HUES64 (cell line): Measurements from ENCODE around the gene RALGPS1.

Experiments
- H3K27ac ChIP-seq: 2 replicates; pipeline ENCODE4 v1.7.0; 2013; ENCODE audit warnings: low read depth, low read length, inconsistent platforms
- H3K27me3 ChIP-seq: 2 replicates; pipeline ENCODE4 v1.6.1; 2013; ENCODE audit warnings: mild to moderate bottlenecking, low read length; ENCODE audit not compliant: insufficient read depth
- H3K36me3 ChIP-seq: 2 replicates; pipeline ENCODE4 v1.6.1; 2013; ENCODE audit warnings: mild to moderate bottlenecking, low read length; ENCODE audit not compliant: insufficient read depth
- H3K4me1 ChIP-seq: 2 replicates; pipeline ENCODE4 v1.6.1; 2013; ENCODE audit warnings: mild to moderate bottlenecking, low read length, moderate library complexity; ENCODE audit not compliant: insufficient read depth
- H3K4me3 ChIP-seq: 2 replicates; pipeline ENCODE4 v1.5.1; 2013; ENCODE audit warnings: mild to moderate bottlenecking, low read length, moderate library complexity
- H3K9ac ChIP-seq: 2 replicates; pipeline ENCODE4 v1.6.1; 2013; ENCODE audit warnings: mild to moderate bottlenecking, low read depth, low read length
- H3K9me3 ChIP-seq: 2 replicates; pipeline ENCODE4 v1.6.1; 2013; ENCODE audit warnings: low read depth, low read length; ENCODE audit not compliant: insufficient read depth
- WGBS: fragments of 150-250, 120-280 bp; methylation state at CpG from one replicate; pipeline ENCODE4 v1.1.7; 2013; ENCODE audit warnings: missing lambda C conversion rate; 5-methylcytosine and 5-hydroxymethylcytosine counted together

RALGPS1 gene

DNA sequence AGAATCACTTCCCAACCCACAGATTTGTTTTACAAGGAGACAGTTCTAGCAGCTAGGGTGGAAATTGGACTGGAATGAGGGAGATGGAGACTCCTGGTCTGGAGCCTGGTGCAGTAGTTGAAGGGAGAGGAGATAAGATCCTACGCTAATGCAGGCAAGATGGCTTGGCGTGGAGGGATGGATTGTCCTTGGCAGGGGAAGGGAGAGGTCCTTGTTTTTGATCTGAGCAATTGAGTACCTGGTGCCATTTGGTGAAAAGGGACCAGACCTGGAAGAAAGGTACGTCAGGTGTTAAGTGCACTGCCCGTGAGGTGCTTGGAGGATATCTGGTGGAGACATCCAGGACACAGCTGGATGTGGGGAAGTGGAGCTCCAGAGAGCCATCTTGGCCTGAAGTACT is 172.2 kb downstream of the RALGPS1 start:
- no peaks in the 10 kb centered on the region for H3K4me1 ChIP-seq
- no peak overlapping the region for H3K27ac ChIP-seq
- WGBS = 93% methylated on average over 4 of the region's 4 CpGs

DNA sequence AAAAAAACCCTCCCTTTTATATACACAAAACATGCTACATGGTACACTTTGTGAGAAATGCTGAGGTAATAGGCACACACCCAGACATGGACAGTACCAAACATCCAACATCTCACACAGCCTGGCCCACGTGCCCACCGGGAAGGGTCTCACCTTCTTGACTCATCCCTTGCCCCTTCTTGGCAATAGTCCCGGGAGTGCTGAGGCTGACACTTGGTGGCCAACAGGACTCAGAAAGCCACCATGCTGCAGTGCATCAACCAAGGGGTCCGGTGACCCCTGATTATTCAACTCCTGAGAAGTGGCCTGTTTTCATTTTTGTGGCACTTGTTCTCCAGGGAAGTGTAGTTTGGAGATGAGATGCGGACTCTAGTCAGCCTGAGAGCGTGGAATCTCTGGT is 172.8 kb downstream of the RALGPS1 start:
- no peaks in the 10 kb centered on the region; the same call in 1 of the 2 replicates for H3K36me3 ChIP-seq
- no peaks in the 10 kb centered on the region for H3K4me1 ChIP-seq
- WGBS = 95% methylated on average over 6 of the region's 6 CpGs
- H3K9me3 ChIP-seq = no peaks in the 10 kb centered on the region
- no peaks in the 10 kb centered on the region for H3K27me3 ChIP-seq
- no peak overlapping the region for H3K9ac ChIP-seq
- H3K27ac ChIP-seq = no peak overlapping the region
- no peak overlapping the region for H3K4me3 ChIP-seq

More for the DNA sequence above, 172.2 kb downstream of the RALGPS1 start:
- Histone ChIP-seq H3K4me3 (no peak overlapping the region), H3K27me3 (no peaks in the 10 kb centered on the region), H3K9ac (no peak overlapping the region), H3K9me3 (no peaks in the 10 kb centered on the region), H3K36me3 (no peaks in the 10 kb centered on the region; the same call in 1 of the 2 replicates)

GRCh38 chr9:127087836-127088235 is 173.3 kb downstream of the RALGPS1 start:
- H3K36me3 ChIP-seq = no peaks in the 10 kb centered on the region; the same call in 1 of the 2 replicates
- no peaks in the 10 kb centered on the region for H3K4me1 ChIP-seq
- no peak overlapping the region for H3K27ac ChIP-seq
- no peaks in the 10 kb centered on the region for H3K9me3 ChIP-seq
- 96% methylated on average over 8 of the region's 8 CpGs for WGBS
- no peak overlapping the region for H3K4me3 ChIP-seq
- H3K27me3 ChIP-seq = no peaks in the 10 kb centered on the region
- H3K9ac ChIP-seq = no peak overlapping the region

GRCh38 chr9:127088724-127089615 is 174.4 kb downstream of the RALGPS1 start:
- Histone ChIP-seq H3K36me3 (no peaks in the 10 kb centered on the region; the same call in 1 of the 2 replicates), H3K9ac (no peak overlapping the region), H3K27ac (no peak overlapping the region), H3K27me3 (no peaks in the 10 kb centered on the region), H3K9me3 (no peaks in the 10 kb centered on the region), H3K4me1 (no peaks in the 10 kb centered on the region), H3K4me3 (no peak overlapping the region)
- 93% methylated on average over 27 of the region's 27 CpGs for WGBS

DNA sequence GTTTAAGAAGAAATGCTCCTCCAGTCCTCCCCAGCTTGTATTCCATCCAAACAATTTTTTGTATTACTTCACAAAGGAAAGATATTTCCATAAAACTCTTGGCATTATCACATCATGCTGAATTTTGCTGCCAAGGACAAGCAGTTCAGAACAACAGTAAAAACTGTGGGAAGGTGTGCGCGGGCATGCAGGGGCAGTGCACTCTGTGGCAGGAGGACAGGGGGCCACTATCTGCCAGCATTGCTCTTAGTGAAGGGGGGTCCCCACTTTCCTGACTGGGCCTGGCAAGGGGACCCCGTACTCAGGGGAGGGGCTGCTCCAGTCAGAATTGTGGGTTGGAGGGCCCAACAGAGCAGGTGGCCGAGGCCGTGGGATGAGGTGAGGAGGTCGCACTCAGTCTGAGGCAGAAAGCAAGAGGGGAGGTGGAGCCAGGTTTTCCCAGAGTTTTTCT is 175.1 kb downstream of the RALGPS1 start:
- no peak overlapping the region for H3K27ac ChIP-seq
- H3K36me3 ChIP-seq = no peaks in the 10 kb centered on the region; the same call in 1 of the 2 replicates
- no peaks in the 10 kb centered on the region for H3K4me1 ChIP-seq
- H3K9me3 ChIP-seq = no peaks in the 10 kb centered on the region
- 96% methylated on average over 6 of the region's 6 CpGs for WGBS
- H3K27me3 ChIP-seq = no peaks in the 10 kb centered on the region
- no peak overlapping the region for H3K4me3 ChIP-seq
- no peak overlapping the region for H3K9ac ChIP-seq

- no peaks in the 10 kb centered on the region for H3K27me3 ChIP-seq
- no peaks in the 10 kb centered on the region; the same call in 1 of the 2 replicates for H3K36me3 ChIP-seq
- H3K27ac ChIP-seq = no peak overlapping the region
- H3K4me3 ChIP-seq = no peak overlapping the region
- no peak overlapping the region for H3K9ac ChIP-seq
- 98% methylated on average over 6 of the region's 6 CpGs for WGBS
- H3K4me1 ChIP-seq = no peaks in the 10 kb centered on the region
- H3K9me3 ChIP-seq = no peaks in the 10 kb centered on the region
Observed at GRCh38 chr9:127090341-127090985, 175.9 kb downstream of the RALGPS1 start.

DNA sequence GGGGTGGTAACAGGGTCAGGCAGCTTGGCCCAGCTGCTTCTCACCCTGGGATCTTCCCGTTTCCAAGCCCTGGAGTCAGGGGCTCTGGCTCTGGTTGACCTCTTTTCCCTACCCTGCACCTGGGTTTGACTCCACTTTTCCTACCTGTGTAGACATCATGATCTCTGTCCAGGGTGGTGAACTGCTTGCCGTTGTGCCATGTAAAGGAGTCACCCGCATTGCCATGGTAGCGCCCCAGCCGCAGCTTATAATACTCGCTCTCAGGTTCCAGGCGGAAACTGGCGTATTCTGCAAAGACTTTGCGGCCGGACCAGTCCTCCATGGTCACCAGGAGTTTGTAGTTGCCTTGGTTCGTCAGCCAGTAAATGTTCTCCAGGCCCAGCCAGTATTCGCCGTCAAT is 176.9 kb downstream of the RALGPS1 start:
- no peaks in the 10 kb centered on the region for H3K27me3 ChIP-seq
- whole genome bisulfite sequencing = 88% methylated on average over 13 of the region's 13 CpGs
- H3K36me3 ChIP-seq = no peaks in the 10 kb centered on the region; the same call in 1 of the 2 replicates
- no peaks in the 10 kb centered on the region for H3K4me1 ChIP-seq
- H3K9ac ChIP-seq = no peak overlapping the region
- no peak overlapping the region for H3K27ac ChIP-seq
- no peak overlapping the region for H3K4me3 ChIP-seq
- no peaks in the 10 kb centered on the region for H3K9me3 ChIP-seq

DNA sequence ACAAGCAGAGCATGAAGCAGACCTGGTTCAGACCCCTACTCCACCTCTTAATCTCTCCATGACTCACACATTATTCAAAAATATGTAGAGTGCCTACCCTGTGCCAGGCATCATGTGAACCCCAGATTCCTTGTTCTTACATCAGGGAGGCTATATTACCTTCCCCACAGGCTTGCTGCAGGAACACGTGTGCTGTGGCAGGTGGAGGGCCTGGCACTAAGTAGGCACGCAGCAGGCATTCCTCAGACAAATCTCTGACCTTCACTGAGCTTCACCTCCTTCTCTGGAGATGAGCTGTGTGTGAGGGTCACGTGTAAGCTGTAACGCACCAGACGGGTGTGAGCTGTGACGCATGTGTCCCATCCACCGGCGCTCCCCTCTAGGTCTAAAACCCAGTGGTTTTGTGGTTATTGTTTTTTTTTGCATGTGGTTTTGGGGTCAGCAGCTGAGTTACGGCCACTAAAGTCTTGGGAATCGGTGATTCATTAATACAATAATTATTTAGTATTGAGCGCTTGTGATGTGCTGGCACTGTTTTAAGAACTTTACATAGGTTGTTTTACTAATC is 177.5 kb downstream of the RALGPS1 start:
- Histone ChIP-seq H3K36me3 (no peaks in the 10 kb centered on the region; the same call in 1 of the 2 replicates), H3K4me1 (no peaks in the 10 kb centered on the region), H3K9ac (no peak overlapping the region), H3K27me3 (no peaks in the 10 kb centered on the region), H3K9me3 (no peaks in the 10 kb centered on the region), H3K27ac (no peak overlapping the region), H3K4me3 (no peak overlapping the region)
- 87% methylated on average over 11 of the region's 11 CpGs for WGBS

GRCh38 chr9:127093319-127094020 is 178.9 kb downstream of the RALGPS1 start:
- Histone ChIP-seq H3K9ac (no peak overlapping the region), H3K4me1 (no peaks in the 10 kb centered on the region), H3K9me3 (no peaks in the 10 kb centered on the region), H3K27me3 (no peaks in the 10 kb centered on the region), H3K27ac (no peak overlapping the region), H3K4me3 (no peak overlapping the region), H3K36me3 (no peaks in the 10 kb centered on the region)
- WGBS = 92% methylated on average over 17 of the region's 17 CpGs

- H3K9me3 ChIP-seq = no peaks in the 10 kb centered on the region
- no peaks in the 10 kb centered on the region for H3K27me3 ChIP-seq
- no peaks in the 10 kb centered on the region for H3K36me3 ChIP-seq
- no peaks in the 10 kb centered on the region for H3K4me1 ChIP-seq
- H3K9ac ChIP-seq = no peak overlapping the region
- WGBS = 88% methylated on average over 5 of the region's 5 CpGs
- H3K4me3 ChIP-seq = no peak overlapping the region
- no peak overlapping the region for H3K27ac ChIP-seq
Observed at GRCh38 chr9:127095411-127095810, 180.8 kb downstream of the RALGPS1 start.
